ENCODE results near the gene SH3BP2.

DNA sequence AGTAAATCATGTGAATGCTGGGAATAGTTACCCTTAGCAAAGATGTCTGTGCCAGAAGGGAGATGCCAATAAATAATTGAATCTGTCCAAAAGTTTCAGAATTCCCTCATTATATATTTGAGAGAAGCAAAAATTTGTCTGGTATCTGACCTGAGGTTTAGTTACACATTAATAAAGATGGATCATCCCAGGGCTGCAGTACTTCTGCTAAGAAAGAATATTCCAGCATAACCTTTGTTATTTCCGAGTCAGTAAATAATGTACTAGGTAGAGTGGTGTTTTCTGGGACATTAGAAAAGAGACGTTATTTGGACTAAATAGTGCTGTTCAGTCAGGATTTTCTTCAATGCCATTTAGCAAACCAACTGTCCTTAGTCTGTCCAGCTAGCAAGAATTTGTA, 77.2 kb downstream of the SH3BP2 start:
- TF ChIP-seq, protein P1, sequence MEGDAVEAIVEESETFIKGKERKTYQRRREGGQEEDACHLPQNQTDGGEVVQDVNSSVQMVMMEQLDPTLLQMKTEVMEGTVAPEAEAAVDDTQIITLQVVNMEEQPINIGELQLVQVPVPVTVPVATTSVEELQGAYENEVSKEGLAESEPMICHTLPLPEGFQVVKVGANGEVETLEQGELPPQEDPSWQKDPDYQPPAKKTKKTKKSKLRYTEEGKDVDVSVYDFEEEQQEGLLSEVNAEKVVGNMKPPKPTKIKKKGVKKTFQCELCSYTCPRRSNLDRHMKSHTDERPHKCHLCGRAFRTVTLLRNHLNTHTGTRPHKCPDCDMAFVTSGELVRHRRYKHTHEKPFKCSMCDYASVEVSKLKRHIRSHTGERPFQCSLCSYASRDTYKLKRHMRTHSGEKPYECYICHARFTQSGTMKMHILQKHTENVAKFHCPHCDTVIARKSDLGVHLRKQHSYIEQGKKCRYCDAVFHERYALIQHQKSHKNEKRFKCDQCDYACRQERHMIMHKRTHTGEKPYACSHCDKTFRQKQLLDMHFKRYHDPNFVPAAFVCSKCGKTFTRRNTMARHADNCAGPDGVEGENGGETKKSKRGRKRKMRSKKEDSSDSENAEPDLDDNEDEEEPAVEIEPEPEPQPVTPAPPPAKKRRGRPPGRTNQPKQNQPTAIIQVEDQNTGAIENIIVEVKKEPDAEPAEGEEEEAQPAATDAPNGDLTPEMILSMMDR (IDR thresholded peaks at IDR 0.05): no peak
- TF ChIP-seq POLR2A (IDR thresholded peaks at IDR 0.05): no peak
